NCI-H774 (cell line): ENCODE measurements around the gene TMEM88.

Experiments used
- DNase-seq: peaks from one replicate; lab custom pipeline; 2025; lab: John Stamatoyannopoulos, UW

TMEM88 gene

GRCh38 chr17:7833011-7833794 lies 21.7 kb upstream of the TMEM88 start:
- no peak for DNase-seq

GRCh38 chr17:7833795-7834541 lies 20.9 kb upstream of the TMEM88 start, which contains the start of gene KDM6B:
KDM6B (plus strand) TSS chr17:7834217; CDS start chr17:7845555, 11,338 bp downstream.
- DNase-seq, result peak; percentile 69

GRCh38 chr17:7834542-7834956 lies 20.3 kb upstream of the TMEM88 start:
- no peak for DNase-seq

- peak; percentile 89 for DNase-seq
These were observed 19.7 kb upstream of the TMEM88 start for GRCh38 chr17:7834957-7835813.

GRCh38 chr17:7835814-7836595 lies 18.9 kb upstream of the TMEM88 start:
- peak; percentile 28 for DNase-seq

- peak; percentile 78 for DNase-seq
These were observed 18.1 kb upstream of the TMEM88 start for GRCh38 chr17:7836596-7837407.

GRCh38 chr17:7837408-7838088 lies 17.3 kb upstream of the TMEM88 start:
- no peak for DNase-seq

GRCh38 chr17:7838090-7839075 lies 16.5 kb upstream of the TMEM88 start:
- DNase-seq, result no peak

- no peak for DNase-seq
These were observed 15.5 kb upstream of the TMEM88 start for GRCh38 chr17:7839190-7839875.

GRCh38 chr17:7839876-7840261 lies 15.0 kb upstream of the TMEM88 start:
- no peak for DNase-seq

- DNase-seq, result no peak
These were observed 14.4 kb upstream of the TMEM88 start for GRCh38 chr17:7840441-7840840.

GRCh38 chr17:7840875-7841274 lies 14.0 kb upstream of the TMEM88 start:
- no peak for DNase-seq

GRCh38 chr17:7841396-7841914 lies 13.4 kb upstream of the TMEM88 start:
- DNase-seq, result peak; percentile 27

- DNase-seq, result peak; percentile 56
These were observed 12.9 kb upstream of the TMEM88 start for GRCh38 chr17:7841915-7842379.

- peak; percentile 38 for DNase-seq
These were observed 12.2 kb upstream of the TMEM88 start for GRCh38 chr17:7842380-7843256.

- no peak for DNase-seq
These were observed 11.7 kb upstream of the TMEM88 start for GRCh38 chr17:7843257-7843535.
